Effector memory CD4-positive, alpha-beta T cell (primary cell): ENCODE data around the gene ZNF136.

Experiments used
- DNase-seq, 3 donors: peaks; one replicate each; pipeline ENCODE4 v3.0.0-alpha.2; 2020
- H3K27ac ChIP-seq: 2 replicates; pipeline ENCODE4 v1.7.0; 2013; ENCODE audit warnings: mild to moderate bottlenecking, low read length, moderate library complexity; ENCODE audit not compliant: insufficient read depth, poor library complexity, severe bottlenecking
- H3K27me3 ChIP-seq: replicated peaks from 2 replicates; pipeline ENCODE4 v1.7.0; 2013; ENCODE audit warnings: mild to moderate bottlenecking, low read length; ENCODE audit not compliant: insufficient read depth, control insufficient read depth, poor library complexity, severe bottlenecking
- H3K36me3 ChIP-seq: 2 replicates; pipeline ENCODE4 v1.7.0; 2013; ENCODE audit warnings: mild to moderate bottlenecking, low read length, moderate library complexity; ENCODE audit not compliant: control insufficient read depth, insufficient read depth
- H3K4me1 ChIP-seq: 2 replicates; pipeline ENCODE4 v1.7.0; 2013; ENCODE audit warnings: low read length, mild to moderate bottlenecking; ENCODE audit not compliant: control insufficient read depth, insufficient read depth, poor library complexity, severe bottlenecking
- H3K4me3 ChIP-seq: 2 replicates; pipeline ENCODE4 v1.7.0; 2013; ENCODE audit warnings: low read length, low read depth, mild to moderate bottlenecking; ENCODE audit not compliant: insufficient read depth, poor library complexity, severe bottlenecking
- H3K9me3 ChIP-seq: 2 replicates; pipeline ENCODE4 v1.7.0; 2013; ENCODE audit warnings: mild to moderate bottlenecking, low read length, moderate library complexity; ENCODE audit not compliant: control insufficient read depth

The ZNF136 gene

GRCh38 chr19:12140545-12141404 lies 22.1 kb upstream of the ZNF136 start:
- Histone ChIP-seq H3K27me3 (no peaks in the 10 kb centered on the region), H3K9me3 (peaks cover 4% of the 10 kb centered on the region), H3K27ac (no peak overlapping the region), H3K4me3 (peak overlapping the region; percentile 92), H3K36me3 (peaks cover 6% of the 10 kb centered on the region), H3K4me1 (peaks cover 17% of the 10 kb centered on the region)
- DNase-seq = peak; percentile 68 to 81 (median 70)

- Histone ChIP-seq H3K4me3 (peak overlapping the region; percentile 92), H3K4me1 (peaks cover 17% of the 10 kb centered on the region), H3K9me3 (peaks cover 4% of the 10 kb centered on the region), H3K27ac (no peak overlapping the region), H3K27me3 (no peaks in the 10 kb centered on the region), H3K36me3 (peaks cover 4% of the 10 kb centered on the region)
- no peak for DNase-seq
These were observed 21.5 kb upstream of the ZNF136 start for GRCh38 chr19:12141405-12141736.

GRCh38 chr19:12145348-12145747 lies 17.5 kb upstream of the ZNF136 start:
- Histone ChIP-seq H3K27me3 (no peaks in the 10 kb centered on the region), H3K9me3 (peaks cover 4% of the 10 kb centered on the region), H3K4me3 (no peak overlapping the region), H3K27ac (no peak overlapping the region), H3K36me3 (peaks cover 4% of the 10 kb centered on the region), H3K4me1 (peaks cover 8% of the 10 kb centered on the region)
- no peak for DNase-seq

- Histone ChIP-seq H3K9me3 (no peaks in the 10 kb centered on the region), H3K27ac (no peak overlapping the region), H3K4me1 (no peaks in the 10 kb centered on the region), H3K27me3 (no peaks in the 10 kb centered on the region), H3K36me3 (no peaks in the 10 kb centered on the region), H3K4me3 (peak overlapping the region; percentile 72)
- no peak for DNase-seq
These were observed 7.5 kb upstream of the ZNF136 start for GRCh38 chr19:12155324-12155860.

GRCh38 chr19:12156223-12157058 lies 6.5 kb upstream of the ZNF136 start, which contains the start of gene ZNF625:
Gene ZNF625 (minus strand): TSS chr19:12156734. CDS start chr19:12156558, 176 bp downstream.
- H3K4me3 ChIP-seq = peak within 1 kb of the TSS; percentile 72
- no peak for DNase-seq
- H3K4me1 ChIP-seq = no peaks in the 10 kb centered on the region
- peak within 1 kb of the TSS; percentile 3 for H3K27ac ChIP-seq
- H3K36me3 ChIP-seq = no peaks in the 10 kb centered on the region
- H3K27me3 ChIP-seq = no peaks in the 10 kb centered on the region
- H3K9me3 ChIP-seq = no peaks in the 10 kb centered on the region

- Histone ChIP-seq H3K36me3 (peaks cover 3% of the 10 kb centered on the region), H3K27ac (no peak overlapping the region), H3K9me3 (no peaks in the 10 kb centered on the region), H3K4me3 (no peak overlapping the region), H3K27me3 (no peaks in the 10 kb centered on the region), H3K4me1 (peaks cover 6% of the 10 kb centered on the region)
- DNase-seq = no peak
These were observed 3.0 kb upstream of the ZNF136 start for GRCh38 chr19:12159773-12160414.

- no peaks in the 10 kb centered on the region for H3K9me3 ChIP-seq
- peak overlapping the region; percentile 97 for H3K27ac ChIP-seq
- H3K4me3 ChIP-seq = peak overlapping the region; percentile 99
- peaks cover 6% of the 10 kb centered on the region for H3K4me1 ChIP-seq
- no peaks in the 10 kb centered on the region for H3K27me3 ChIP-seq
- peak in 1 of 3 donors; percentile 15 for DNase-seq
- H3K36me3 ChIP-seq = peaks cover 9% of the 10 kb centered on the region
These were observed 399 bp upstream of the ZNF136 start for GRCh38 chr19:12162513-12162881.

- Histone ChIP-seq H3K4me1 (peaks cover 6% of the 10 kb centered on the region), H3K27me3 (no peaks in the 10 kb centered on the region), H3K36me3 (peaks cover 9% of the 10 kb centered on the region), H3K4me3 (peak overlapping the region; percentile 99), H3K27ac (peak overlapping the region; percentile 97), H3K9me3 (no peaks in the 10 kb centered on the region)
- no peak for DNase-seq
These were observed 930 bp downstream of the ZNF136 start for GRCh38 chr19:12163826-12164225.

- H3K9me3 ChIP-seq = no peaks in the 10 kb centered on the region
- no peak overlapping the region for H3K27ac ChIP-seq
- peaks cover 17% of the 10 kb centered on the region for H3K36me3 ChIP-seq
- no peaks in the 10 kb centered on the region for H3K27me3 ChIP-seq
- H3K4me3 ChIP-seq = no peak overlapping the region
- DNase-seq = no peak
- H3K4me1 ChIP-seq = peaks cover 6% of the 10 kb centered on the region
These were observed 3.7 kb downstream of the ZNF136 start for GRCh38 chr19:12166626-12167025.
